ENCODE results near the gene MAML3.

DNA sequence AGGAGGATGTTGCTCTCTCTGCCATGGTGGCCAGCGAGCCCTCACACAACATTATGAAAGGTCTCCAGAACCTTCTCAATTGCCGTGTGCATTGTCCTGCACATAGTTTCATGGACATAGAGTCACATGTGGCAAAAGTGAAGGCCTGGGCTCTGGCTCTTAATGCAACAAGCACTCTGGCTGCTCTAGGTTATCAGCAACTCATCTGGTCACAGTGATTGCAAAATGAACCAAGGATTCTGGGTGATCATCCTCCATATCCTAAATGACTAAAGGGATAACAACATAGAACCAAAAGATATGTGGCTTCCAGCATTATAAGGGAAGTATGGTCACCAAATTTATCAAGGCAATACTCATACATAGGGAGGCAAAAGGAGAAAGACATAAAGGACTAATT, 313.2 kb downstream of the MAML3 start:
- TF ChIP-seq POLR2A (IDR thresholded peaks at IDR 0.05), result no peak
- TF ChIP-seq, protein P1, sequence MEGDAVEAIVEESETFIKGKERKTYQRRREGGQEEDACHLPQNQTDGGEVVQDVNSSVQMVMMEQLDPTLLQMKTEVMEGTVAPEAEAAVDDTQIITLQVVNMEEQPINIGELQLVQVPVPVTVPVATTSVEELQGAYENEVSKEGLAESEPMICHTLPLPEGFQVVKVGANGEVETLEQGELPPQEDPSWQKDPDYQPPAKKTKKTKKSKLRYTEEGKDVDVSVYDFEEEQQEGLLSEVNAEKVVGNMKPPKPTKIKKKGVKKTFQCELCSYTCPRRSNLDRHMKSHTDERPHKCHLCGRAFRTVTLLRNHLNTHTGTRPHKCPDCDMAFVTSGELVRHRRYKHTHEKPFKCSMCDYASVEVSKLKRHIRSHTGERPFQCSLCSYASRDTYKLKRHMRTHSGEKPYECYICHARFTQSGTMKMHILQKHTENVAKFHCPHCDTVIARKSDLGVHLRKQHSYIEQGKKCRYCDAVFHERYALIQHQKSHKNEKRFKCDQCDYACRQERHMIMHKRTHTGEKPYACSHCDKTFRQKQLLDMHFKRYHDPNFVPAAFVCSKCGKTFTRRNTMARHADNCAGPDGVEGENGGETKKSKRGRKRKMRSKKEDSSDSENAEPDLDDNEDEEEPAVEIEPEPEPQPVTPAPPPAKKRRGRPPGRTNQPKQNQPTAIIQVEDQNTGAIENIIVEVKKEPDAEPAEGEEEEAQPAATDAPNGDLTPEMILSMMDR (IDR thresholded peaks at IDR 0.05), result no peak

All from upper lobe of left lung (tissue), 4 donors.